ENCODE measurements around the gene PIR.

PIR gene

GRCh38 chrX:15523088-15523487 lies 30.0 kb upstream of the PIR start:
- no peaks in the 10 kb centered on the region for H3K36me3 ChIP-seq (ENCODE audit: control insufficient read depth in 2 of 2, insufficient read depth in 1 of 2, low read length in 2 of 2)
- no peaks in the 10 kb centered on the region for H3K9me3 ChIP-seq (ENCODE audit: control insufficient read depth, insufficient read depth, low read depth, low read length)
- POLR2A ChIA-PET = no interaction called here
- H3K4me1 ChIP-seq (ENCODE audit: control insufficient read depth, insufficient read depth, low read length) = peaks cover 6% of the 10 kb centered on the region; the same call in 1 of the 2 replicates
- no peak overlapping the region for H3K27ac ChIP-seq (ENCODE audit: extremely low read depth, low read depth, low read length)
- H3K4me3 ChIP-seq (ENCODE audit: low read depth, low read length) = no peak overlapping the region
- TF ChIP-seq ZNF404 (tag by site-specific recombination; IDR thresholded peaks at IDR 0.05) (no peak), HOXD13 (CRISPR knock-in tag; IDR thresholded peaks at IDR 0.05; ENCODE audit: borderline replicate concordance) (no peak), OSR2 (tag by site-specific recombination; IDR thresholded peaks at IDR 0.05) (no peak), ZNF175 (tag by site-specific recombination; IDR thresholded peaks at IDR 0.05) (no peak), GLI4 (tag by site-specific recombination; IDR thresholded peaks at IDR 0.05) (no peak)
- CTCF ChIA-PET = interaction anchor here (1.1 to 1.5 kb wide), 2 partner anchors 25 to 29 kb away, joined by 5 read pairs; no protein-coding TSS in a partner anchor

GRCh38 chrX:15522464-15522863 lies 29.3 kb upstream of the PIR start:
- CTCF ChIA-PET = interaction anchor here (0.6 to 1.5 kb wide), 3 partner anchors 24 to 34 kb away, joined by 5 read pairs; no protein-coding TSS in a partner anchor

More at GRCh38 chrX:15522464-15522863, 29.3 kb upstream of the PIR start:
- no peaks in the 10 kb centered on the region for H3K9me3 ChIP-seq (ENCODE audit: control insufficient read depth, insufficient read depth, low read depth, low read length)
- POLR2A ChIA-PET = no interaction called here
- no peaks in the 10 kb centered on the region for H3K36me3 ChIP-seq (ENCODE audit: control insufficient read depth in 2 of 2, insufficient read depth in 1 of 2, low read length in 2 of 2)
- peaks cover 6% of the 10 kb centered on the region; the same call in 1 of the 2 replicates for H3K4me1 ChIP-seq (ENCODE audit: control insufficient read depth, insufficient read depth, low read length)
- no peak overlapping the region for H3K4me3 ChIP-seq (ENCODE audit: low read depth, low read length)
- TF ChIP-seq ZNF10 (tag by site-specific recombination; IDR thresholded peaks at IDR 0.05) (no peak), FEZF1 (tag by site-specific recombination; IDR thresholded peaks at IDR 0.05) (no peak), ZNF350 (tag by site-specific recombination; IDR thresholded peaks at IDR 0.05) (no peak), WT1 (tag by site-specific recombination; IDR thresholded peaks at IDR 0.05) (no peak), ZSCAN5A (tag by site-specific recombination; IDR thresholded peaks at IDR 0.05) (no peak), PRDM1 (tag by site-specific recombination; IDR thresholded peaks at IDR 0.05) (no peak), ZNF596 (tag by site-specific recombination; IDR thresholded peaks at IDR 0.05) (no peak), ZNF112 (tag by site-specific recombination; IDR thresholded peaks at IDR 0.05) (no peak), PRDM10 (tag by site-specific recombination; IDR thresholded peaks at IDR 0.05) (no peak), SP3 (tag by site-specific recombination; IDR thresholded peaks at IDR 0.05) (no peak), ZNF302 (tag by site-specific recombination; IDR thresholded peaks at IDR 0.05; ENCODE audit: low read depth) (no peak), ZNF692 (tag by site-specific recombination; IDR thresholded peaks at IDR 0.05) (no peak), ZNF140 (tag by site-specific recombination; IDR thresholded peaks at IDR 0.05) (no peak), ZNF776 (tag by site-specific recombination; IDR thresholded peaks at IDR 0.05; ENCODE audit: borderline replicate concordance) (no peak), ZSCAN18 (tag by site-specific recombination; IDR thresholded peaks at IDR 0.05) (no peak)
- H3K27ac ChIP-seq (ENCODE audit: extremely low read depth, low read depth, low read length) = no peak overlapping the region

All from HEK293 (cell line).